ENCODE measurements around the gene CD79B. TPM values are rescaled to one million over a fixed set of nuclear protein-coding genes. Genes with fewer than 3 reads are reported as not detected.

CD79B gene
- total RNA-seq, 1 donor from 2014 or later, result 1.5 TPM

- no peak for DNase-seq (ENCODE audit: low read depth, low spot score)
These were observed 51.4 kb downstream of the CD79B start for GRCh38 chr17:63880706-63881105.

Other genes with a start within 250 kb of the CD79B start
- gene LIMD2, start 232.2 kb downstream of the CD79B start, total RNA-seq, result 14.5 and 24.9 TPM in 2 replicates
- 19.7 and 22.1 TPM in 2 replicates for gene STRADA, start 190.5 kb downstream of the CD79B start, total RNA-seq
- gene CCDC47, start 158.7 kb downstream of the CD79B start, total RNA-seq, result 92.4 and 113 TPM in 2 replicates
- 67.0 and 83.1 TPM in 2 replicates for gene DDX42, start 158.2 kb downstream of the CD79B start, total RNA-seq
- gene PSMC5, start 104.9 kb downstream of the CD79B start, total RNA-seq, result 134 and 137 TPM in 2 replicates
- gene FTSJ3, start 104.7 kb downstream of the CD79B start, total RNA-seq, result 64.3 and 102 TPM in 2 replicates
- gene SMARCD2, start 89.6 kb downstream of the CD79B start, total RNA-seq, result 71.5 and 107 TPM in 2 replicates
- not detected in 2 replicates for gene CSH2, start 58.7 kb downstream of the CD79B start, total RNA-seq
- gene GH2, start 50.4 kb downstream of the CD79B start, total RNA-seq, result not detected in 2 replicates
- gene CSH1, start 35.8 kb downstream of the CD79B start, total RNA-seq, result not detected in 2 replicates
- gene CSHL1, start 21.1 kb downstream of the CD79B start, total RNA-seq, result not detected in 2 replicates
- not detected in 2 replicates for gene GH1, start 13.5 kb downstream of the CD79B start, total RNA-seq
- 0.07 TPM in 1 of 2 replicates, not detected in the other for gene SCN4A, start 40.6 kb upstream of the CD79B start, total RNA-seq
- gene PRR29, start 66.0 kb upstream of the CD79B start, total RNA-seq, result 0.20 and 0.28 TPM in 2 replicates
- 668 and 680 TPM in 2 replicates for gene ICAM2, start 88.3 kb upstream of the CD79B start, total RNA-seq
- gene ERN1, start 197.8 kb upstream of the CD79B start, total RNA-seq, result 9.9 and 14.1 TPM in 2 replicates